Kidney epithelial cell (primary cell): ENCODE results near the gene ALCAM. TPM values are rescaled to one million over a fixed set of nuclear protein-coding genes. Genes with fewer than 3 reads are reported as not detected.
"Not testable (repeated sequence)": the region's sequence is repeated elsewhere in the genome, so short reads cannot be mapped to it uniquely, and the experiment has no call there.

Experiments used
- DNase-seq: peaks from one replicate; pipeline ENCODE4 v3.0.0-alpha.2; 2010; ENCODE audit warnings: low read depth
- H3K27me3 ChIP-seq: 2 replicates; pipeline ENCODE4 v1.6.0; 2011; ENCODE audit warnings: low read length; ENCODE audit not compliant: control insufficient read depth, insufficient read depth
- H3K36me3 ChIP-seq: 2 replicates; pipeline ENCODE4 v1.5.1; 2011; ENCODE audit warnings: low read length; ENCODE audit not compliant: control insufficient read depth, insufficient read depth
- H3K4me3 ChIP-seq: 2 replicates; pipeline ENCODE4 v1.5.1; 2011; ENCODE audit warnings: low read depth, mild to moderate bottlenecking, control low read depth, low read length
- CTCF ChIP-seq: IDR thresholded peaks from 2 replicates; pipeline ENCODE4 v1.5.1; 2011; ENCODE audit warnings: mild to moderate bottlenecking, moderate library complexity, low read length, control low read depth, inconsistent platforms; ENCODE audit not compliant: insufficient read depth, poor library complexity, severe bottlenecking
- total RNA-seq: library from RNA; depleted of rRNA; stranded (reverse); fragments of >200 nt; gene quantifications from 2 replicates; pipeline ENCODE4 v1.2.3, GENCODE V29; 2015

Gene ALCAM
- total RNA-seq, 1 donor from 2014 or later: 82.3 TPM

DNA sequence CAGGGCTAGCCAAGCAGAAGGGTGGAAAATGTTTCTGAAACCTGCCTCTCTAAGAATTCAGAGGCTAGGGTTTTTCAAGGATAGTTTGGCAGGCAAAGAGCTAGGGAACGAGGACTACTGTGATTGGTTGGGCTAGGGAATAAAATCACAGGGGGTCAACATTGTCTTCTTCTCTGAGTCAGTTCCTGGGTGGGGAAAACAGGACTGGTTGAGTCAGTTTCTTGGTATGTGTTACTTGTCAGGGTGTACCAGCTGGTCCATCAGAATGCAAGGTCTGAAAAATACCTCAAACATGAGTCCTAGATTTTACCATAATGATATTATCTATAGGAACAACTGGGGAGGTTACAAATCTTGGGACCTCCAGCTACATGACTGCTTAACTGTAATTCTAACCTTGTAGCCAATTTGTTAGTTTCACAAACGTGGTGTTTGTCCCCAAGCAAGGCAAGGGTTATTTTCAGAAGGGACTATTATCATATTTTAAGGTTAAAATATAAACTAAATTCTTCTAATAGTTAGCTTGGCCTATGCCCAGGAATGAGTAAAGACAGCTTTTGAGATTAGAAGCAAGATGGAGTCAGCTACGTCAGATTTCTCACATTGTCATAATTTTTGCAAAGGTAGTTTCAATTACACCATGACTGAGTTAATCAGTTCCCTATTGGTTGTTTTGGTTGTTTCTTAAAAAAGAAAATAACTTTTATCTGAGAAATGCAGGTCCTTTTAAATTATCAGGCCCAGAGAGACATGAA lies 231.5 kb downstream of the ALCAM start:
- Histone ChIP-seq H3K27me3 (no peaks in the 10 kb centered on the region), H3K36me3 (no peaks in the 10 kb centered on the region), H3K4me3 (no peak overlapping the region)
- no peak for TF ChIP-seq CTCF
- peak; percentile 81 for DNase-seq

- DNase-seq: no peak
- Histone ChIP-seq H3K36me3 (no peaks in the 10 kb centered on the region), H3K4me3 (no peak overlapping the region)
Measured at GRCh38 chr3:105599350-105599749, 232.6 kb downstream of the ALCAM start.

DNA sequence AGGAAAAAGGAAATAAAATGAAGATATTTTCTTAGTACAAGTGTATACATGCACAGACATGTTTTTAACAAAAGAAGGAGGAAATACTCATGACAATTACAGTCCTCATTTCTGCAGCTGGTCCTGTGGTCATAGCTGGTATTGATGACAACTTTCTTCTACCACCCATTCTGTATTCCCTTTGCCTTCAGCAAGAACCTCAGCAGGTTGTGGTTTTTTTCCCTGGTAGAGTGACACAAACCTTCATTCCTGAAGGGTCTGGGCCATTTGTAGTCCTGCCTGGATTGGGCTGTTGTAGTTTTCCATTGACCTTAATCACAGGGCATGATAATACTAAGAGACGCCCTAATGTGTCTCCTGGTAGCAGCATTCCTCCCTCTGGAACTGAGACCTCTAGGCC lies 235.0 kb downstream of the ALCAM start:
- H3K36me3 ChIP-seq: not testable (repeated sequence)

More at GRCh38 chr3:105599350-105599749, 232.6 kb downstream of the ALCAM start:
- no peaks in the 10 kb centered on the region for H3K27me3 ChIP-seq
- TF ChIP-seq CTCF: no peak

GRCh38 chr3:105602286-105602685 lies 235.6 kb downstream of the ALCAM start:
- H3K36me3 ChIP-seq, H3K27me3 ChIP-seq, DNase-seq, H3K4me3 ChIP-seq: not testable (repeated sequence)

More for the DNA sequence above, 235.0 kb downstream of the ALCAM start:
- not testable (repeated sequence) for H3K4me3 ChIP-seq, DNase-seq, H3K27me3 ChIP-seq

GRCh38 chr3:105603516-105603915 lies 236.8 kb downstream of the ALCAM start:
- H3K36me3 ChIP-seq, DNase-seq, H3K27me3 ChIP-seq, H3K4me3 ChIP-seq: not testable (repeated sequence)

DNA sequence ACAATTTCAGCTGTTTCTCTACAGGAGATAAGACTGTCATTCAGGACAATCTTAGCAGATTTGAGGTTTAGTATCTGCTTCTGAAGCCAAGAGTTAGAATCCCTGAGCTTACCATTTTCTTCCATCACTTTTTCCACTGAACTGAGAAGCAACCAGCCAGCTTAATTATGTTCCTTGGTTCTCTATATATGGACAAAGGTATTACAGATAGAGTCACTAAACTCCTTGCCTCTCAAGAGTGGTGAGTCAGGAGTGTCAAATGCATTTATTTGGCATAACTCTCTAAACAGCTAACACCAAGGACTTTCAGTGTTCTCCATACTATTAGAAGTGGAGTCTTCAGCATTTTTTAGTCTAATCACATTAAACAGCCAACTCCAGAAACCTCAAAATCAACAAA lies 239.3 kb downstream of the ALCAM start:
- H3K27me3 ChIP-seq: no peaks in the 10 kb centered on the region
- no peak for DNase-seq
- no peak for TF ChIP-seq CTCF
- H3K36me3 ChIP-seq: no peaks in the 10 kb centered on the region
- H3K4me3 ChIP-seq: no peak overlapping the region

DNA sequence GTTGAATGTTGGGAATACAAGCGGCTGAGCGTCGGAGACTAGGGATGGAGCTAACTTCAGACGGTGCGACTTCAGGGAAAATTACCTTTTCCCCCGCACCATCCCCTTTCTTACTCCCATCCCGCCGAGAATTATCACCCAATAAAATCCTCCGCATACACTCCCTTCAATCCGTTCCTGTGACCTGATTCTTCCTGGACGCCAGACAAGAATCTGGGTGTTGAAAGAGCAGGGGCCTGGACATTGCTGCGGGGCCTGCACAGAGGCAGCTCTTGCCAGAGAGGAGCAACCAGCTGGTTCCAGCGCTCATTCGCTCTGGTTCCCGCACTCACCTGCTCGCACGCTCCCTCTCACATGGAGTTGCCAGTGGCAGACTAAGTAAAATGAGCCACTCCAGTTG lies 241.9 kb downstream of the ALCAM start:
- DNase-seq: no peak
- H3K4me3 ChIP-seq: no peak overlapping the region
- no peak for TF ChIP-seq CTCF
- no peaks in the 10 kb centered on the region for H3K36me3 ChIP-seq
- no peaks in the 10 kb centered on the region for H3K27me3 ChIP-seq
